HG02678 (cell line): ENCODE results near the gene MORN1.
"Not testable (repeated sequence)": the region's sequence is repeated elsewhere in the genome, so short reads cannot be mapped to it uniquely, and the experiment has no call there.

Source experiments
- ATAC-seq: cut with Tn5 transposase; IDR thresholded peaks from one replicate; pipeline ENCODE4 v1.9.1; 2021; ENCODE audit warnings: mild to moderate bottlenecking, moderate library complexity; ENCODE audit not compliant: unreplicated experiment

Gene MORN1

DNA sequence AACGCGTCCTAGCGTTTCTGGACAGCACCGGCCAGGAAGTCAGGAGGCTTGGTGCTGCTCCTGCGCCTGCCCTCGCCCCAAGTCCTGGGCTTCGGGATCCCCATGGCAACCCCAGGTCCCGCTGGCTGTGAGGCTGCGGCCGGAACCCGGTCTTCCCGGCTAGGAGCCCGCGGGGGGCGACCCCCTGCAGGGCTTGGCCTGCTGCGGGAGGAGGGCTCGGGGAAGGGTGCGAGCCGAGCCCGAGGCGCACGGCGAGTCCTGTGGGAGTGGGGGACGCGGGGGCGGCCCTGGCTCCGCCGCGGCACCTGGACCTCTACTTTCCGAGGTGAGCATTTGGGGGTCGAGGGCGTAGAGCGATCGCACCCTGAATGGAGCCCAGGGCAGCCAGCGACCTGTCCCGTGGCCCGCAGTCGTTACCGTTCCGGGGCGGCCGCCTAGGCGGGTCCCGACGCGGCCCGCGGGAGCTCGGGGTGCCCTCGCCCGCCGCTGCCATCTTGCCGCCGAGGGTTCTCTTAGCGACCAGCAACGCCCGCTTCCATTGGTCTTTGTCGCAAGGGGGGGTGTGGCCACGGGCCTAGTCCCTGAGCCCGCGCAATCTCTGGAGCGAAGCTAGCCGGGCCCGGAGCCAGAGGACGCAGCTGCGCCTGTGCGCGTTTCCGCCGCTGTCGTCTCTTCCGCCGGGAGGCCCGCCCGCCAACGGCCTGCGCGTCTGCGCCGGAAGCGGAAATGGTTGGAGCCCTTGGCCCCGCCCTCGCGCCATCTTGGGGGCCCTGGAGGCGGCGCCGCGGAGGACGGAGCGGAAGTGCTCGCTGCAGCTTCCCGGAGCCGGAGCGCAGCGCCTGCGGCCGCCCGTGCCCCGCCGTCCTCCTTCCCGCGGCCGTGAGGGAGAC, at the start of gene MORN1, which contains the start of gene RER1:
Gene MORN1 (minus strand): TSS at position 514 of the 890 bp plus-strand sequence. CDS start 21 bp downstream, at position 493.
Gene RER1 (plus strand): TSS at position 801 of the 890 bp plus-strand sequence. CDS start 3,950 bp downstream, outside the sequence.
- peak; percentile 85 for ATAC-seq

DNA sequence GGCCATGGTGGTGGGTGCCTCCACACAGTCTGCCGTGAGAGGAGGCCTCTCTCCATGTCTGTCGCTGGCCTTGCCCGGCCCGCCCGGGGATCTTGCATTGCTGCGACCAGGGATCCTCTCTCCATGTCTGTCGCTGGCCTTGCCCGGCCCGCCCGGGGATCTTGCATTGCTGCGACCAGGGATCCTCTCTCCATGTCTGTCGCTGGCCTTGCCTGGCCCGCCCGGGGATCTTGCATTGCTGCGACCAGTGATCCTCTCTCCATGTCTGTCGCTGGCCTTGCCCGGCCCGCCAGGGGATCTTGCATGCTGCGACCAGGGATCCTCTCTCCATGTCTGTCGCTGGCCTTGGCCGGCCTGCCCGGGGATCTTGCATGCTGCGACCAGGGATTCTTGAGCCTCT, 49.0 kb upstream of the MORN1 start:
- ATAC-seq, result not testable (repeated sequence)

DNA sequence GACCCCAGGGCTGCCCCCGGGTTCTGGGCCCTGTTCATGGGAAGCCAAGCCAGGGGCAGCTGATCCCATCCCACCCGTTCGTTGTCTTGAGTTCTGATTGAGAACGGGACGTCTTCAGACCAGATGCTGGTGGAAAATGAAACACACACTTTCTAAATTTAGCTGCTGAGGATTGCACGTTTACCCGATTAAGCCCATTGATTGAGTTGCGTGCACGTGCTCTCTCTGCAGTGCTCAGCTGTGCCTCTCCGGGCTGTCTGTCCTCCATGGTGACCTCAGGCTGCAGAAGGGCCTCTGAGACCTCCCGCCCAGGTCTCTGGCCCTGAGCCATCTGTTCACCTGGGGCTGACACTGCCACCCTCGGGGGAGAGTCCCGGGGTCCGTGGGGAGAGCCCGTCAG, 48.0 kb upstream of the MORN1 start:
- ATAC-seq, result no peak

DNA sequence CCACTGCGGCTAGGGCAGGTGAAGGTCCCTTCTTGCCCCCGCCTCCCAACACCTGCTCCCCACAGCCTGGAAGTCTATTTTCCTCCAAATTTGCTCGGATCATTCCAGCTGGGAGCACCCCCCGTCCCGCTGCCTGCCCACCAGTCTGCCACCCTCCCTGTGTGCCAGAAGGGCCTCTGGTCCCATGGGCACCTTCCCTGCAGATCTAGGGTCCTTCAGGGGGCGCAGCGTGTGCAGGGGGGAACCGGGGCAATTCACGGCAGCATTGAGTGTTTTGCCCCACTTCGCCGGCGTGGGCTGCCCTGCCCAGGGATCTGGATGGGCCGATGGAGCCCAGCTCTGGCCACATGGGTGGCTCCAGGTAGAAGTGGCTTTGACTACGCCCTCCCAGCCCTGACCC, 47.3 kb upstream of the MORN1 start:
- ATAC-seq, result no peak

DNA sequence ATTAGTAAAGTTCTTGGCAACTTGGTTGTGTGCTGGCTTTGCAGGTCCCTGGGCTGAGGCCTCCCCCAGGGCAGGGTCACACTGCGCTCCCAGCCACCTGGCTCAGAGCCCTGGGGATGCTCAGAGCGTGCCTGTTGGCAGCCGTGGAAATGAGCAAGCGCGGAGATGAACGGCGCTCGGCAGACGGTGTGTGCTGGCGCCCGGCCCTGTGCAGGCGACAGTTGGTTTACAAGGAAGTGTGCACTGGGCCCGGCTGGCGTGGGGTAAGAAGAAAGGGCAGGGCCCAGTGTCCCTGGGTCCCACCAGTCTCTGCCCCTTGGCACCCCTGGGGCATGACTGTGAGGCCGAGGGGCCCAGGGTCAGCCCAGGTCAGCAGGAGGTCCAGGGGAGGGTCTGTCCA, 46.7 kb upstream of the MORN1 start:
- ATAC-seq, result no peak

DNA sequence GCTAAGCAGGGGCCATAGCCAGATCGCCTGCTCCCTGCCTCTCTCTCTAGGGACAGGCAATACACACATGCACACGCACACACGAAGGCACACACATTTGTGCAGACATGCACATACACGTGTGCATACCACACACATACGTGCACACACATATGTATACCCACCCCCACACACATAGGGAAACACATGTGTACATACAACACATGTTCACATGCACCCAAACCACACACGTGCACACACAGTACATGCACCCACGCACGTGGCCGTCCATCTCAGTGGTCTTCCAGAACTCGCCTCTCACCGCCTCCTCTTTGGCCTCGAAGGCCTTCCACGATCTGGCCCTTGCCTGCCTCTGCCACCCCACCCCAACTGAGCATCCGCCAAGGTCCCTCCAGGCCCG, 46.3 kb upstream of the MORN1 start:
- no peak for ATAC-seq

DNA sequence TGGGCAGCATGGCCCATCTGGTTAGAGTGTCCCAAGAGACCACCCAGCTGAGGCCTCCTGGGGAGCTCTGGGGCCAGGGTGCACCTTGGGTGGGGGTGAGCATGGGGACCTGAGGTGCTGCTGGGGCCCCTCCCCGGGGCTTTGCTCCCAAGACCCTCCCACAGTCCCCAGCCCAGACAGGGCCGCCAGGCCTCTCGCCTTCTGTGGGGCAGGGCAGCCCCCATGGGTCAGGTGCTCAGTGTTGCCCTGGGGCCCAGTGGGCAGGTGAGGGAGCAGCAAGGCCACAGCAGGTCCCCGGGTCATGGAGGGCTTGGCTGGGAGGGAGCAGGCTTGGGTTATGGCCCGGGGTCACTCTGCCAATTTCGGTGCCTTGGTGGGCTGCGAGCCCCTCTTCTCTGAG, 45.5 kb upstream of the MORN1 start:
- no peak for ATAC-seq

DNA sequence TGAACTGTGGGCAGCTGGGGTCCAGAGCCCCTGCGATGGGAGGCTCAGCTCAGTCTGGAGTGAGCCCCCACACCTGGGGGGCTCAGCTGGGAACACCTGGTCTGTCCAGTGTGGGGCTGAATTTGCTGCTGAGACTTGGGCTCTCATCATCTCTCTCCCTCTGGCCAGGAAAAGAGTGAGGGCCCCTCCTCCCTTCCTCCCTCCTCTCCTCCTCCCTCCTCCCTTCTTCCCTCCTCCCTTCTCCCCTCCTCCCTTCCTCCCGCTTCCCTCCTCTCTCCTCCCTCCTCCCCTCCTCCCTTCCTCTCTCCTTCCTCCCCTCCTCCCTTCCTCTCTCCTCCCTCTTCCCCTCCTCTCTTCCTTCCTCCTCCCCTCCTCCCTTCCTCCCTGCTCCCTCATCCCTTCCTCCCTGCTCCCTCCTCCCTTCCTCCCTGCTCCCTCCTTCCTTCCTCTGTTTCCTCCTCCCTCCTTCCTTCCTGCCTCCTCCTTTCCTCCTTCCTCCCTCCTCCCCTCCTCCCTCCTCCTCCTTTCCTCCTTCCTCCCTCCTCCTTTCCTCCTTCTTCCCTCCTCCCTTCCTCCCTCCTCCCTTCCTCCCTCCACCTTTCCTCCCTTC, 44.5 kb upstream of the MORN1 start:
- no peak for ATAC-seq

DNA sequence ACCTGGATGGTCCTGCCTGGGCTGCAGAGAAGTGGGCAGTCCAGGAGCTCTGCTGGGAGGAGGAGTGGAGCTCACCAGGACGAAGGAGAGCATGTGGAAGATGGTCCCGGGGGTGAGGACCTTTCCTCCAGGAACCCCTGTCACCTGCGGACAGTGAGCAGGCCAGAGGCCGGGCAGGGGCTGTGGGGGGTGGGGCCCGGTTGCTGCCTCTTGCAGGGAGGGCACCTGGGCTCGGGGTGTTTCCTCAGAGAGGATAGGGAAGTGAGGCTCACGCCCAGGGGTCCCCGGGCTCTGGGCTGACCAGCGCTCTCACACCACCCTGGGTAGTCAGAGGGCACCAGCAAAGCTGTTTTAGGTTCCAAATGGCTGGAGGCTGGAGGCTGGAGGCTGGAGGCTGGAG, 43.7 kb upstream of the MORN1 start:
- ATAC-seq, result no peak

DNA sequence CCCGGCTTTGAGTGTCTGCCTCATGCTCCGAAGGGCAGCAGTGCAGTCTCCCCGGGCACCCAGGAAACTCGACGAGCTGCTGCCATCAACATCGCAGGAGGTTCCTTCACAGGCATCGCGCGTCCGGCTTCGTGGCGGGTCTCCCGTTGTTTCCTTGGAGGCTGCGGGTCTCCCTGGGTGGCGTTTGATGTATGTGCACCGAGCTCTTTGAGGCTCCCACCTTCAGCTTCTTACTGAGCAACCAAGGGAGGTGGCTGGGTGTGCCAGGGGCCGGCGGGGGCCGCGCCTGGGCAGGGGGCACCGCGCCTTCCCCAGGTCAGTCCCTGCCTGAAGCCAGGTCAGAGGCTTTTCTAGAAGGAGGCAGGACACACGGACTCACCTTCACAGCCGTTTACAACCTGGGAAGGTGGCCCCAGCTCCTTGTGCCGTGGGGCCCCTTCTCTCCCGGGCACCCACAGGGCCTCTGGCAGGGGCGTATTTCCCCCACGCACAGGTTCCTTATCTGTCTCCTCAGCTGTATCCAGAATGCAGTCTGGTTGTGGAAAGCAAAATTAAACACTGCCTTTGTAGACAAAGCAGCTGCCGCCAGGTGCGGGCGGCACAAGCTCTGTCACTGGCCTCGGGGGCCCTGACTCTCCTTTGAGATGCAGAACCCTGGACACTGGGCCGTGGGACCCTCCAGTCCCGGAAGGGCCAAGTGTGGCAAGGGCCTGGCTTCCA, 42.7 kb upstream of the MORN1 start:
- no peak for ATAC-seq

DNA sequence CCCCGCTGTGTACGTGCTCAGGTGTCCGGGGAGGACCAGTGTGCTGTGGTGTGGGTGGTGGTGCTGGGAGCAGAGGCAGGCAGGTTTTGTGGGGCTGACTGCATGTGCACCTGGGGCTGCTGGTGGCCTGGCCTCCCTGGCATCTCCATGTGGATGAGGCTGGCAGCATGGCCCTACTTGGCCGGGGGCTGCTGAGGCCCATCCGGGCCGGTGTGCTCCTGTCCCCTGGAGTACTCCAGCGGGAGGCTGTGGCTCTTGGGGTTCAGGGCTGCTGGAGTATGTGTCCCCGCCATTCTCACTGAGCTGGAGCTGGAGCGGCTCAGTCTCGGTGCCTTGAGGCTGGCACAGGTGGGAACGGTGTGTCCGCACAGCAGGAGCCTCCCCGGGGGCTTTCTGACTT, 41.8 kb upstream of the MORN1 start:
- no peak for ATAC-seq

DNA sequence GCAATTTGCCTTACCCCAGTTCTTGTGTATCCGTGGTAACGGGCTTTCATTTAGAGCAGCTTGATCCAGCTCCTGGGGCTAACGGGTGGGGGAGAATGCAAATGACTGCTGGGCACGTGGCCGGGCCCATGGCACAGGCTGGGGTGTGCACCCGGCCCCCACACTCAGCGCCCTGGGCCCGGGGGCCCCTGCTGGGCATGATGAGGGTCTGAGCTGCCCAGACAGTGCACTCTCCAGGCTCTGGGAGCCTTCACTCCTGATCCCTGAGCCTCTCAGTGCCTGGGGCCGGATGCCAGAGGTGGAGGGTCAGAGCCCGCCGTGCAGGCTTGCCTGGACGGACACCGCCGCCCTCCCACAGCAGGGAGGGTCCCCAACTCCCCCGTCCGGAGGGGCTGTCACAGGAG, 41.1 kb upstream of the MORN1 start:
- ATAC-seq, result no peak

DNA sequence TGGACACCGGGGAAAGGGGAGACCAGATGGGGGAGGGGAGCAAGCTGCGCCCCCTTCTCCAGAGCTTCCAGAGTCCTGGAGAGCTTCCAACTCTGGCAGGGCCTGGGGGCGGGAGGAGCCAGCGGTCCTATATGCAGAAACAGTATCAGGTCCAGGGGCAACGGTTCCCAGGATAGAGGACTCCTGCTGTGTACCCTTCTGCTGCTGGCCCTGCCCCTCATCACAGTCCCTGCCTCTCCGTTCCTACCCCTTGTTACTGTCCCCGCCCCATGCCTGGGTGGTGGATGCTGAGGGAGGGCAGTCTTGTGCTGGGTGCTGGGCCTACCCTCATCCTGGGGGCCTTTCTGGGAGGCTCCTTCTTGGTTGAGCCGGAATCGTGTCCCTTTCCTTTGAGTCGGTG, 40.2 kb upstream of the MORN1 start:
- no peak for ATAC-seq

DNA sequence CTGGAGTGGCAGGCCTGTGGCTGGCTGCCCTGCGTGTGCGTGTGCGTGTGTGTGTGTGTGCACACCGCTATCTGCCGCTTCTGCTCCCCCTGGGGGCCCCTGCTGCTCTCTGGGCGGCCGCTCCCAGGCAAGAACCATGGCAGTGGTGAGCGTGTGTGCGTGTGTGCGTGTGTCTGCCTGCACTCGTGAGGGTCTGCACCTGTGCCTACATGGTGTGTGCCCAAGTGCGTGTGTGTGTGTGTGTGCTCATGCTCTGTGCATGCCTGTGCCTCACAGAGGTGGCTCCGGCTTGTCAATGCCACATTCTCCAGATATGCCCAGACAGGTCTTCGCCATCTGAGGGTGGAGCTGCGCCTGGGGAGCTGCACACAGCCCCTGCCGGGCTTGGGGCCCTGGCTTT, 39.7 kb upstream of the MORN1 start:
- ATAC-seq, result no peak

DNA sequence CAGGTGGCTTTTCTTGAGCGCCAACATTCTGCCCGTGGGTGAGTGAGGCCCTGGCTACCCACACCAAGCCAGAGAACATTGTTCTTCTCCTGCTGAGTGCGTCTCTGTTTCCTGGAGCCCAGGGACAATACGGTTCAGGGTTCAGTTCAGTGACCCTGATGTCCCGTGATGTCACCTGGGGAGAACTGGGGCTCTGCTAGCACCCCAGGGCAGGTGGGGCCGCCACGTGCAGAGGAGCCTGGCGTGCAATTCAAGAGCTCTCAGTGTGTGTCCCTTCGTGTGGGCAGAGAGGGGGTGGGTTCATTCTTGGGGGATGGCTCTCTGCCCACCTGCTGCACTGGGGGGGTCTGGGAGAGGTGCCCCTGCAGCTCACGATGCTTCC, 39.2 kb upstream of the MORN1 start:
- ATAC-seq, result no peak

DNA sequence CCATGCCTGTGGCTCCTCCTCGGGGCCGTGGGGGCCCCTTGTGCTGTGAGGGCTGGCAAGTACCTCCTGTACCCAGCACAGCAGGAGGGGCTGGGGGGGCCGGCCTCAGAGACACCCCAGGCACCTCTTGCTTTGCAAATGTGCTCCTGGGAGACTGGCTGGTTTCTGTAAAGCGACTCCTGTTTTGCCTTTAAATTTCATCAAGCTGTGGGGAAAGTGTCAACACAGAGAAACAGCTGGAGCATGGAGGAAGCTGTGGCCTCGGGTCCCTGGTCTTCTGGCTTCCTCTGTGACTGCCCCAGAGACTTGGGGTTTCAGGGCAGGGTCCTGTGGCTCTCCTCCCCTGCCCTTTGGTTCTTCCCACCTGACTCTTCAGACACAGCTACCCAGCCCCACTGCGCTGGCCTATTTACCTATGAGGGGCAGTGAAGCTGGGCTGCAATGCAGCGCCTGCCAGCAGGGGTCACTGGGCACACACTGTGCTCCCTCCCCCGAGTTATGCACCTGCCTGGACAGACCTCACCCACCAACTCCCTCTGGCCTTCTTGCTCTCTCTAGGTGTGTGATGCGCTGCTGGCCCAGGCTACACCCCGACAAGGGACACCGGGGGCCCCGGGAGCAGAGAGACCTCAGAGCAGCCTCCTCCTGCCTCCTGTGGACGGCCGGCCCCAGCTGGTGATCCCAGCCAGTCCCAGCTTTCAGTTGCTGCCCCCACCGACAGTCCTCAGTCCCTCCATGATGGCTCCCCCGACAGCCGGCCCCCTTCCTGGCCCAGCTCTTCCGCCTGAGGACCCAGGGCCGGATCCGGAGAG, 38.6 kb upstream of the MORN1 start:
- no peak for ATAC-seq

DNA sequence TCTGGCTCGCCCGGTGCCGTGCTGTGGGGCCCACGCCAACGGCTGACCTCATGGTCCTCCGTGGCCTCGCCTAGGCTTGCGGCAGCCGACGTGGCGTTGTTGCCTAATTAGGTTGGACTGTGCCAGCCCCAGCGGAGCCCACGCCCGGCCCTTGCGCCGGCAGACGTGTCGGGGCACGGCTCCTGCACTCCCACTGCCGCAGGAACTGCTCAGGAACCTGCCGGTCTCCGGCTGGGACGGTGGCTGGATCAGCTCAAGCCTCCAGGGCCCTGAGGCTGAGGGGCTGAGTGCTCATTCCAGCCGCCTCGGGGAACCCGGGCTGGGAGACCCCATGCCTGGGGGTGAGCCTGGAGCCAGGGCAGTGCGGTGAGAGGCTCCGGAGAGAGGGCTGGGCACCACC, 37.1 kb upstream of the MORN1 start:
- ATAC-seq, result no peak

DNA sequence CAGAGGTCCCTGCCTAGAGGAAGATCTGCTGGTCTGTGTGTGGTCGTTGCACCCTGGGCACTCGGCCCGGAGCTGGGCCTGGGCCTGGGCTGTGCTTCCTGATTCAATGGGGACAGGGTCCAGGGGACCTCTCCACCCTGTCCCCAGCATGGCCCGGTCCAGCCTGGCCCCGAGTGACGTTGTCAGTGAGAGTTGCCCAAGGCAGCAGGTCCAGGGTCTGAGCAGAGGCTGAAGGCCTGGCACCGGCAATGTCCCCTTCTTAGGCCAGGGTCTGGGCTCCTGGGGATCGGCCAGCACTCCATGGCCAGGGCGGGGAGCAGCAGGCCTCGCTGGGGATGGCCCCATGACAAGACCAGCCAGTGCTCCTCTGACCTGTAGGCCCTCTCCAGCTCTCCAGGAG, 36.6 kb upstream of the MORN1 start:
- no peak for ATAC-seq

DNA sequence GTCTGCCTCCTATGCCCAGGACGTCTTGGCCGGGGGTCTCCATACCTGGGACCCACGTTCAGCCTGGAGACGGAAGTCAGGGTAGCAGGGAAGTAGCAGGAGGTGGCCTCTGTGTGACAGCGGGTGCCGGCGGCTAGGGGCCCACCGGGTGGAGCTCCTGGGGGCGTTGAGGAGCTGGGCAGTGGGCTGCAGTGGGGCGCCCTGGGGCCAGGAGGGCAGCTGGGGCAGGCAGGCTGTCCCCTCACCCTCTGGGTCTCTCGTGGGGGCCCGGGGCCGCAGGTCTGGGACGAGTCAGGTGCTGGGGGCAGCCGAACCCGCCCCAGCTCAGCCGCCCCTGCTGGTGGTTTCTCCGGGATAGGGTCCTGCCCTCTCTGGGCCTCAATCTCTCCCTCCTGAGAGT, 35.7 kb upstream of the MORN1 start:
- no peak for ATAC-seq

DNA sequence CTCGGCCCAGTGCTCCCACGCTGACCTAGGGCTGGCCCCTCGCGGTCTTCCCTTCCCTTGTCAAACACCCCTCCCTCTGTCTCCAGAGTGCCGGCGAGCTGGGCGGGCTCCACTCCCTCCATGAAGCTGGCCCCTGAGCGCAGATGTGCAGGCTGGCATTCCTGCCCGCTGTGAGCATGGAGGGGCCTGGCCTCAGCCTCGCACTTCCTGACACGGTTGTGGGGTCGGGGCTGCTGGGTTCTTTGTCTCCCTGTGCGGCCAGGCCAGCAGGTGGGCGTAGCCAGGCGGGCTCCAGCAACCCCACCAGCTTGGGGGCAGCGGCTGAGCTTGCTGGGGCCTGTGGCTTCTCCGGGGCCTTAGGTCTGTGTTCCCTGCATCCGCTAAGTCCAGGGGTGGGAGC, 35.2 kb upstream of the MORN1 start:
- no peak for ATAC-seq

DNA sequence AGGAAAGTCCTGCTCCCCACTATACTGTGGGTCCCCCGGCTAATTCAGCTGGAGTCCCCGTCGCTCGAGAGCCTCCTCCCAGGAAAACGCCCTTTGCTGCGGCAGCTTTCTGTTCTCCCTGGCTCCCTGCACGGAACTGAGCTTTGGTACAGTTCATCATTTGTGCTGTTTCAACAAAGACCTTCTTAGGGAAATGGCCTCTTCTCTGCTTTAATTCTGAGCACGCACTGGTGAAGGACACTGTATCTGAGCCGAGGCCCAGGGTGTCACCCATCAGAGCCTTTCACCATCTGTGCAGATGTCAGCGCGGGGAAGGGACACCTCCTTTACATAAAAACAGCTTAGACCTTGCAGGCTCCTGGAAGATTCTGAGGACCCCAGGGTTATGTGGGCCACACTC, 34.5 kb upstream of the MORN1 start:
- ATAC-seq, result no peak
